GM18907 (cell line): Measurements from ENCODE around the gene USP25.

Experiments used
- ATAC-seq: cut with Tn5 transposase; IDR thresholded peaks from one replicate; pipeline ENCODE4 v1.9.1; 2021; ENCODE audit warnings: mild to moderate bottlenecking, moderate library complexity; ENCODE audit not compliant: unreplicated experiment

Gene USP25

GRCh38 chr21:15755125-15755524 lies 25.3 kb downstream of the USP25 start:
- no peak for ATAC-seq

DNA sequence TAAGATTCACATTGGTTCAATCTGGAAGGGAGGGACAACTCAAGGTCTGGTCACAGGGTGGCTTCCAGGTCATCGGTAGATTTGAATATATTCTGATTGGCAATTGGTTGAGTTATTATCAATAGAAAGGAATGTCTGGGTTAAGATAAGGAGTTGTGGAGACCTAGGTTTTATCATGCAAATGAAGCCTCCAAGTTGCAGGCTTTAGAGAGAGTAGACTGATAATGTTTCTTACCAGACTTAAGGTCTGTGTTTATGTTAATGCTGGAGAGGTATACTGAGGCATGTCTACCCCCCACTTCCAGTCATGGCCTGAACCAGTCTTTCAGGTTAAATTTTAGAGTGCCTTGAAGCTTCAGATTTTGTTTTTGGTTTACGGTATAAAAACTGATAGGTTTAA lies 29.7 kb downstream of the USP25 start:
- no peak for ATAC-seq

GRCh38 chr21:15761507-15762100 lies 31.8 kb downstream of the USP25 start:
- ATAC-seq: no peak

- ATAC-seq: no peak
Measured at GRCh38 chr21:15763359-15763758, 33.6 kb downstream of the USP25 start.

GRCh38 chr21:15764878-15765277 lies 35.1 kb downstream of the USP25 start:
- ATAC-seq: no peak

DNA sequence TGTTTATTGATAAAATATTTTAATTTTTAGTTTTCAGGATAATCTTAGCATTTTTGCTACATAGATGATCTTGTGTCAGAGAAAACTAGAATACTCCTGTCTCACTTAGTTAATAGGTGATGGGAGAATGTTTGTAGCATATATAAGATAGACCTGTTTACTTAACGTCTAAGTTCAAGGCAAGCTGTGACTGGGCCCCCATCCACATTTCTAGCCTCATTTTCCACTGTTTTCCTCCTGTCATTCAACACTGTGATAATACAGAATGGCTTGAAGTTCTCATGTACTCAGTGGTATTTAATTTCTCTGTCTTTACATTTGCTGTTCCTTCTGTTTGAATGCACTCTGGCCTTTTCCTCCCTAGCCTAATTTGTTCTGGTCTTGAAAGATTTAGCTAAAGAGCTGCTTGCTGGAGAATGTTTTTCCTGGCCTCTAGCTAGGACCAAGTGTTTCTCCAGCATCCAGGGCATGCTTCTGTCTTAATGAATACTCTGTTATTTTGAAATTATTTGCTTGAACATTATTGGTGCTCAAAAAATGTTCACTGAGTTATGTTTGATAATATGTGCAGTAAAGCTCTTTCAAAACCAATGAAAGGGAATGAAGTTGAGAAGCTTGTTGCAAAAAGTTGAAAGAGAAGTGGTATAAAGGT lies 37.3 kb downstream of the USP25 start:
- ATAC-seq: no peak

- ATAC-seq: no peak
Measured at GRCh38 chr21:15768045-15768601, 38.3 kb downstream of the USP25 start.

GRCh38 chr21:15768853-15769252 lies 39.1 kb downstream of the USP25 start:
- ATAC-seq: no peak

- no peak for ATAC-seq
Measured at GRCh38 chr21:15771311-15771710, 41.5 kb downstream of the USP25 start.

GRCh38 chr21:15772654-15773053 lies 42.9 kb downstream of the USP25 start:
- ATAC-seq: no peak

DNA sequence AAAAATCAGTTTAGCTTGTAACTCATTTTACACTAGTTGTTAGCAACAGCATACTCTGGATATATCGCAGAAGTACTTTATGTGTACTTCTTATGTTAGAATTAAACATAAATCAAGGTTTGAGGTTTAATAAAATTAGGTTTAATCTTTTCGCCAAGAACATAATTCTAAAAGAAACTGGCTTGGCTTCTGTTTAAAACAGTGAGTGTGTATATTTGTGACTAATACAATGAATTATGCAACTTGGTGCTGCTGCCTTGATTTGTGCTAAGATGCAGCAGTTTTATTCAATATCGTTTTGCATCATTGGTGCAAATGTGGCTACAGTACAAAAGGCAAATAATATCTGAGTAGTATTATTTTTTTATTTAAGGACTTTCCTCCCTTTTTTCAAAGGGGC lies 44.8 kb downstream of the USP25 start:
- no peak for ATAC-seq

- no peak for ATAC-seq
Measured at GRCh38 chr21:15775291-15775690, 45.5 kb downstream of the USP25 start.

DNA sequence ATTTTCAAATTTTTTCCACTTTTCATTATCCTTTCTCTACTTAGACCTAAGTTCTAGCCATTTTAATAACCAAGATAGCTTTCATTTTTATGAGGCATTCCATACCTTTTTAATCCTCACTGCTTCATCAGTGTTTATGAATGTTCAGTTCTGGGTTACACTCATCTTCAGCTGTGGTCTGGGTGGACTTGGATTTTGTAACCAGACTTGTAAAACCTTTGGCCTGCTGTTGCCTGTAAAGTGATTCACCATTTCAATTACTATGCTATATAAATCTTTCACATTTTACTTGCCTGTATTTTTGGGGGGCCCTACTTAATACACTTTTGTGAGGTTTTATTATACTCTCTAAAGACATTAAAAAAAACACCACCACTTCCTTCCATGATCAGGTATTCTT lies 46.2 kb downstream of the USP25 start:
- no peak for ATAC-seq

DNA sequence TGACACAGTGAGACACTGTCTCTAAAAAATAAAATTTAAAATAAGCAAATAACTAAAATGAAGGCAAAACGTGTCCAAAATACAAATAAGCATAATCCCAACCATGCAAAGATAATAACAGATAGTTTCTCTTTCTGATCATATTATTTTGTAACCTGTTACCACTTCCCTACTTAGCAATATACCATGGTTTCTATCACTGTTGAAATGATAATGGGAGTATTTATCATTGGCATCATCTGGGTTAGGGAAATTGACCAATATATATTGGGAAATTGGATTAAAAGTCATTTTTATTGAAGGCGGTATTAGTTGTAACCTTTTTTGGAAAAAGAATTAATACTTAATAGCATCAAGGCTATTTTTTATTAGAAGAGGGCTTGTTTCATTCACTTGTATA lies 47.0 kb downstream of the USP25 start:
- no peak for ATAC-seq

DNA sequence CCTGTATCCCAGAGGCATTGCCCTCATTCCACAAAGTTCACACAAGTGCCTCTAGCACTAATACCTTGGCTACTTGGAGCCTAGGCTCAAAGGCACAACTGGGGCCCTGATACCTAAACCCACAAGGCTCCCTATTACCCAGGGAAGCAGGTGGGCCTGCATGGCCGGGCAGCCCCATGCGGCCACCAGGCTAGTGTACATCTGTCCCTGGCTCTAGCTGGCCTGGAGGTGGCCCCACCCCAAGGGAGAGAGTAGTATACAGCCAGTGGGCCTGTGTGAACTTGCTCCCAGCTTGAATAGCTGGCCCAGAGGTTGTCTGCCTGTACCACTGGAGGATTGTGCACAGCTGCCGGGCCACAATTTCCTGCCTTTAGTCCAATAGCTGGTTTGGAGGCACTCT lies 52.2 kb downstream of the USP25 start:
- no peak for ATAC-seq

DNA sequence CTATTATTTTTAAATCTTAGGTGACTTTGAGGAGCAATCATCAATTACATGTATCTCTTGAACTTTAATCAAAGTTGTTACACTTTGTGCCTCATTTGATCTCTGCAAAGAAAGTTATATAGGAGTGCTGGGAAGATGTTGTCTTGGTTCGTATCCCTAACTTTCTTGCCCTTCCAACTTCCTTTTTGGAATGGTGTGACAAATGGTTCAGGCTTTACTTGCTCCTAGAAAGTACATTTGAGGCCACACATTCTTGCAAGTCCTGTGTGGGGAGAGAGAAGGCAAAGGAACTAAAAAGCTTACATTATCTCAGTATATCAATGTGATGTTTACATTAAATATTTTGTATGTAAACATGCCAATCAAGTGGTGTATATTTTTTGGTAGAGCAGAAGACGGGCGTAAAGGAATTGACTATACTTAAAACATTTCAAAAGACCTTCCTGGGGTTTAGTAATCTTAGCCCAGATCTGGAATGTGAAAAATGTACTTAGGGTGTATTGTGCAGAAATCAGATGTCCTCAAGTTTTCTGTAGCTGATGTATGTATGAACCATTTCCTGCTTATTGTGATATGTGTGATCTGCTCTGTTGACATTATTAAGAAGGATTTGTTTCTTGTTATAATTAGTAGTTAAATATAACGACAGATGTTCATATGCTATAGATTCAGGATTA lies 59.2 kb downstream of the USP25 start:
- no peak for ATAC-seq

- ATAC-seq: no peak
Measured at GRCh38 chr21:15793109-15793508, 63.3 kb downstream of the USP25 start.

GRCh38 chr21:15793550-15794235 lies 63.9 kb downstream of the USP25 start:
- no peak for ATAC-seq

- ATAC-seq: no peak
Measured at GRCh38 chr21:15794277-15794912, 64.6 kb downstream of the USP25 start.

DNA sequence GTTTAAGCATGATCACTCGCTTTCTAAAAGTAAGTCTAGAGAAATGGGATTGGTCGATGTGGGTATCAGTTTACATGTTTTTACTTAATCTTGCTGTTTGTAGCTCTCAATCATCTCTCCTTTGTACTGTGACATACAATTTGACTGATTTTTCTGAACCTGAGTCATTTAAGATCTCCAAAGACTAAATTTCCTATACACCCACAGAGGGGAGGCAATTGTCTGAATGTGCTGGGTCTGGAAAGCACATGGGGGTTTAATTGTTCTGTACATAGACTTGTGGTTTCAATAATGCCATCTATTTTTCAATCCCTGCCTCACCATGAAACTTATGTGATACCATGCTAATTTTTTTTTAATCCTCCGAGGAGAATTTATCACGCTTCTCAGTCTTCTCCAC lies 65.8 kb downstream of the USP25 start:
- no peak for ATAC-seq
